OCI-LY7 (cell line): Measurements from ENCODE around the gene CA12. TPM values are rescaled to one million over a fixed set of nuclear protein-coding genes. Genes with fewer than 3 reads are reported as not detected.

Experiments
- BruUV-seq: library from RNA; stranded (reverse); fragments of 400-500 nt; replicated peaks from 2 replicates; lab custom pipeline; 2021; lab: Mats Ljungman, UMichigan
- CTCF ChIA-PET: fragments of 300-600 bp; sonication (Branson Sonifier 250); formaldehyde crosslinking; loops from one replicate; lab custom pipeline; 2022; ENCODE audit warnings: antibody characterized with exemption; ENCODE audit not compliant: unreplicated experiment; lab: Charles Lee
- POLR2A ChIA-PET: fragments of 300-600 bp; sonication (Branson Sonifier 250); formaldehyde crosslinking; loops from one replicate; lab custom pipeline; 2022; ENCODE audit warnings: antibody characterized with exemption; lab: Charles Lee
- DNase-seq: peaks from one replicate; pipeline ENCODE4 v3.0.0-alpha.2; 2015; ENCODE audit warnings: low spot score
- H2AFZ ChIP-seq: fragments of 200-600 bp; sonication (generic), shearing (Covaris generic); 2 replicates; pipeline ENCODE4 v1.6.1; 2014; ENCODE audit warnings: mild to moderate bottlenecking, antibody characterized with exemption, low read length, moderate library complexity
- H3K27ac ChIP-seq: fragments of 200-600 bp; sonication (generic); 2 replicates; pipeline ENCODE4 v1.5.1; 2014; ENCODE audit warnings: mixed run types, low read depth, mild to moderate bottlenecking, moderate library complexity, low read length, inconsistent platforms; ENCODE audit not compliant: poor library complexity, severe bottlenecking
- H3K36me3 ChIP-seq: fragments of 200-600 bp; sonication (generic); 2 replicates; pipeline ENCODE4 v1.6.1; 2014; ENCODE audit warnings: mild to moderate bottlenecking, antibody characterized with exemption, low read length, moderate library complexity, mixed read lengths; ENCODE audit not compliant: insufficient read depth
- H3K4me1 ChIP-seq: fragments of 200-600 bp; sonication (generic); 2 replicates; pipeline ENCODE4 v1.5.1; 2014; ENCODE audit warnings: mild to moderate bottlenecking, low read length; ENCODE audit not compliant: insufficient read depth, poor library complexity, severe bottlenecking
- H3K4me2 ChIP-seq: fragments of 200-600 bp; sonication (generic); 2 replicates; pipeline ENCODE4 v1.6.1; 2014; ENCODE audit warnings: mild to moderate bottlenecking, low read length
- H3K4me3 ChIP-seq: fragments of 200-600 bp; sonication (generic); 2 replicates; pipeline ENCODE4 v1.5.1; 2014; ENCODE audit warnings: mild to moderate bottlenecking, low read depth, low read length; ENCODE audit not compliant: poor library complexity, severe bottlenecking
- H3K79me2 ChIP-seq: fragments of 200-600 bp; sonication (generic); 2 replicates; pipeline ENCODE4 v1.6.1; 2016; ENCODE audit warnings: low read depth, mild to moderate bottlenecking, low read length, moderate library complexity, mixed read lengths; ENCODE audit not compliant: insufficient read depth
- H3K9me2 ChIP-seq: fragments of 200-600 bp; sonication (generic); 2 replicates; pipeline ENCODE4 v1.6.1; 2016; ENCODE audit warnings: mild to moderate bottlenecking, low read length, mixed read lengths; ENCODE audit not compliant: insufficient read depth
- H3K9me3 ChIP-seq: fragments of 200-600 bp; sonication (generic); 2 replicates; pipeline ENCODE4 v1.6.1; 2014; ENCODE audit warnings: mild to moderate bottlenecking, mixed run types, low read length, mixed read lengths
- H4K20me1 ChIP-seq: fragments of 200-600 bp; sonication (generic); 2 replicates; pipeline ENCODE4 v1.6.1; 2014; ENCODE audit warnings: mild to moderate bottlenecking, antibody characterized with exemption, low read length, moderate library complexity, mixed read lengths; ENCODE audit not compliant: insufficient read depth
- EZH2phosphoT487 ChIP-seq: fragments of 200-600 bp; sonication (generic); IDR thresholded peaks from 2 replicates; pipeline ENCODE4 v1.6.1; 2018; ENCODE audit warnings: low read depth, borderline replicate concordance, mild to moderate bottlenecking, mixed run types, antibody characterized with exemption, low read length, moderate library complexity, mixed read lengths
- intact Hi-C: fragments of 100-400 bp; cut with micrococcal nuclease; formaldehyde crosslinking; loops from one replicate; pipeline ENCODE4 v1.10.0; 2022; ENCODE audit not compliant: unreplicated experiment
- total RNA-seq, 2 experiments: library from RNA; depleted of rRNA in 1 of 2; stranded (reverse); fragments of >200 nt in 1 of 2; shearing (Covaris generic) in 1 of 2; gene quantifications; 2 replicates each; pipeline ENCODE4 v1.2.3, GENCODE V29; 2014 to 2022
- TF ChIP-seq, protein P1 (sequence below): fragments of 200-600 bp; sonication (generic); conservative IDR thresholded peaks from 2 replicates; pipeline ENCODE4 v1.5.1; 2014; ENCODE audit warnings: mild to moderate bottlenecking, antibody characterized with exemption, low read length, moderate library complexity, mixed read lengths

The CA12 gene
- total RNA-seq, 2 experiments from 2014 or later = not detected

- no peaks in the 10 kb centered on the region for H3K36me3 ChIP-seq
- TF ChIP-seq EZH2phosphoT487 = no peak
- TF ChIP-seq, protein P1, sequence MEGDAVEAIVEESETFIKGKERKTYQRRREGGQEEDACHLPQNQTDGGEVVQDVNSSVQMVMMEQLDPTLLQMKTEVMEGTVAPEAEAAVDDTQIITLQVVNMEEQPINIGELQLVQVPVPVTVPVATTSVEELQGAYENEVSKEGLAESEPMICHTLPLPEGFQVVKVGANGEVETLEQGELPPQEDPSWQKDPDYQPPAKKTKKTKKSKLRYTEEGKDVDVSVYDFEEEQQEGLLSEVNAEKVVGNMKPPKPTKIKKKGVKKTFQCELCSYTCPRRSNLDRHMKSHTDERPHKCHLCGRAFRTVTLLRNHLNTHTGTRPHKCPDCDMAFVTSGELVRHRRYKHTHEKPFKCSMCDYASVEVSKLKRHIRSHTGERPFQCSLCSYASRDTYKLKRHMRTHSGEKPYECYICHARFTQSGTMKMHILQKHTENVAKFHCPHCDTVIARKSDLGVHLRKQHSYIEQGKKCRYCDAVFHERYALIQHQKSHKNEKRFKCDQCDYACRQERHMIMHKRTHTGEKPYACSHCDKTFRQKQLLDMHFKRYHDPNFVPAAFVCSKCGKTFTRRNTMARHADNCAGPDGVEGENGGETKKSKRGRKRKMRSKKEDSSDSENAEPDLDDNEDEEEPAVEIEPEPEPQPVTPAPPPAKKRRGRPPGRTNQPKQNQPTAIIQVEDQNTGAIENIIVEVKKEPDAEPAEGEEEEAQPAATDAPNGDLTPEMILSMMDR = no peak
- no peak overlapping the region for H3K4me3 ChIP-seq
- no peak for DNase-seq
- no TSS peak for BruUV-seq
- no peaks in the 10 kb centered on the region for H3K9me3 ChIP-seq
- H3K4me2 ChIP-seq = no peak overlapping the region
- H3K4me1 ChIP-seq = no peaks in the 10 kb centered on the region
- no peaks in the 10 kb centered on the region for H4K20me1 ChIP-seq
- no peaks in the 10 kb centered on the region for H3K79me2 ChIP-seq
- ChIA-PET POLR2A (interaction anchor here (0.6 to 1.2 kb wide), 3 partner anchors 9 to 778 kb away, joined by 3 to 5 read pairs (median 4); no protein-coding TSS in a partner anchor), CTCF (no interaction called here)
- H3K27ac ChIP-seq = no peak overlapping the region
- no peaks in the 10 kb centered on the region for H3K9me2 ChIP-seq
- no peak overlapping the region for H2AFZ ChIP-seq
- intact Hi-C loops = no loop called here
These were observed 39.8 kb upstream of the CA12 start for GRCh38 chr15:63421433-63421832.

DNA sequence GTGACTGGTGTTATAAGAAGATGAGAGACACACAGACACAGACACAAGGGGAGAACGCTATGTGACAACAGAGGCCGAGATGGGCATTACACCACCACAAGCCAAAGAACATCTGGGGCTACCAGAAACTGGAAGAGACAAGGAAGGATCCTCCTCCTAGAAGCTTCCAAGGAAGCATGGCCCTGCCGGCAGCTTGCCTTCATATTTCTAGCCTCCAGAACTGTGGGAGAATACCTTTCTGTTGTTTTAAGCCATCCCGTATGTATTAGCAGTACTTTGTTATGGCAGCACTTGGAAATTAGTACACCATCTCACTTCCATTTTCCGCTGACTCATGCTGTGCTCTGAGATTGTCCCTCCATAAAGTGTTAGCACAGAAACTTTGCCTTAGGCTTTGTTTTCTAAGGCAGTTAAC is 38.7 kb upstream of the CA12 start:
- H3K4me2 ChIP-seq = no peak overlapping the region
- ChIA-PET POLR2A (no interaction called here), CTCF (no interaction called here)
- BruUV-seq = no TSS peak
- no peaks in the 10 kb centered on the region for H3K4me1 ChIP-seq
- no peak overlapping the region for H3K4me3 ChIP-seq
- H3K9me3 ChIP-seq = no peaks in the 10 kb centered on the region
- no peak overlapping the region for H3K27ac ChIP-seq
- intact Hi-C loops = no loop called here
- no peak overlapping the region for H2AFZ ChIP-seq
- no peaks in the 10 kb centered on the region for H4K20me1 ChIP-seq
- no peak for DNase-seq
- H3K36me3 ChIP-seq = no peaks in the 10 kb centered on the region
- no peaks in the 10 kb centered on the region for H3K9me2 ChIP-seq
- no peaks in the 10 kb centered on the region for H3K79me2 ChIP-seq
- TF ChIP-seq EZH2phosphoT487 = no peak
- TF ChIP-seq, protein P1 = no peak

GRCh38 chr15:63418811-63419210 is 37.2 kb upstream of the CA12 start:
- Histone ChIP-seq H3K79me2 (no peaks in the 10 kb centered on the region), H2AFZ (no peak overlapping the region), H3K9me2 (no peaks in the 10 kb centered on the region), H3K4me3 (no peak overlapping the region), H3K27ac (no peak overlapping the region), H3K4me1 (no peaks in the 10 kb centered on the region), H3K9me3 (no peaks in the 10 kb centered on the region), H3K4me2 (no peak overlapping the region), H3K36me3 (no peaks in the 10 kb centered on the region), H4K20me1 (no peaks in the 10 kb centered on the region)
- BruUV-seq = no TSS peak
- no peak for DNase-seq
- no peak for TF ChIP-seq EZH2phosphoT487
- TF ChIP-seq, protein P1 = no peak
- ChIA-PET POLR2A (no interaction called here), CTCF (no interaction called here)
- intact Hi-C loops = no loop called here
